Endothelial cell of umbilical vein (primary cell): ENCODE results near the gene CBX4. TPM values are rescaled to one million over a fixed set of nuclear protein-coding genes. Genes with fewer than 3 reads are reported as not detected.

Experiments used
- BruUV-seq: library from RNA; stranded (reverse); fragments of 400-500 nt; replicated peaks from 2 replicates; lab custom pipeline; 2021; lab: Mats Ljungman, UMichigan
- CTCF ChIA-PET: fragments of 300-600, 350-600 bp; sonication (Branson Sonifier 250); formaldehyde crosslinking; loops from one replicate; lab custom pipeline; 2021; ENCODE audit warnings: antibody characterized with exemption, inconsistent platforms; lab: Charles Lee
- POLR2A ChIA-PET: fragments of 300-600, 350-600 bp; sonication (Branson Sonifier 250); formaldehyde crosslinking; loops from one replicate; lab custom pipeline; 2021; ENCODE audit warnings: antibody characterized with exemption, inconsistent platforms; lab: Charles Lee
- DNase-seq: peaks from one replicate; pipeline ENCODE4 v3.0.0-alpha.2; 2011; ENCODE audit warnings: low read depth, low spot score
- FAIRE-seq: peaks from 2 replicates; lab custom pipeline; 2011; peaks lifted over from hg19 to GRCh38; lab: Jason Lieb, UNC
- H2AFZ ChIP-seq: 2 replicates; pipeline ENCODE4 v1.6.0; 2012; ENCODE audit warnings: low read depth, low read length, control low read depth, inconsistent platforms
- H3K27ac ChIP-seq: 2 replicates; pipeline ENCODE4 v1.5.1; 2011; ENCODE audit warnings: low read depth, mild to moderate bottlenecking, control low read depth, low read length, moderate library complexity; ENCODE audit not compliant: insufficient read depth
- H3K27me3 ChIP-seq, 2 experiments: 2 replicates each; pipeline versions ENCODE4 v1.6.0 to v1.6.1; 2011; ENCODE audit warnings: low read length in 2 of 2, mixed read lengths in 1 of 2; ENCODE audit not compliant: control insufficient read depth in 2 of 2, insufficient read depth in 2 of 2
- H3K36me3 ChIP-seq, 2 experiments: 2 replicates in 1 of 2; 3 replicates in 1 of 2; pipeline ENCODE4 v1.5.1; 2011; ENCODE audit warnings: low read length in 2 of 2, mild to moderate bottlenecking in 1 of 2, moderate library complexity in 1 of 2; ENCODE audit not compliant: control insufficient read depth in 2 of 2, insufficient read depth in 2 of 2; ENCODE audit errors: extremely low read depth in 1 of 2
- H3K4me1 ChIP-seq: 3 replicates; pipeline ENCODE4 v1.5.1; 2011; ENCODE audit warnings: mild to moderate bottlenecking, low read length; ENCODE audit not compliant: control insufficient read depth, insufficient read depth; ENCODE audit errors: extremely low read depth
- H3K4me2 ChIP-seq: 2 replicates; pipeline ENCODE4 v1.6.1; 2011; ENCODE audit warnings: low read length, control low read depth, mixed read lengths; ENCODE audit not compliant: insufficient read depth
- H3K4me3 ChIP-seq, 3 experiments: fragments of 200-600 bp in 1 of 3; sonication (generic), shearing (Covaris generic) in 1 of 3; replicated peaks in 1 of 3; 2 replicates each; pipeline ENCODE4 v1.5.1; 2011 to 2016; ENCODE audit warnings: control low read depth in 3 of 3, low read length in 3 of 3, mild to moderate bottlenecking in 2 of 3, inconsistent platforms in 1 of 3, low read depth in 1 of 3, moderate library complexity in 1 of 3; ENCODE audit not compliant: insufficient read depth in 1 of 3
- H3K79me2 ChIP-seq: 2 replicates; pipeline ENCODE4 v1.6.0; 2012; ENCODE audit warnings: low read length, inconsistent platforms; ENCODE audit not compliant: control insufficient read depth, insufficient read depth
- H3K9ac ChIP-seq: replicated peaks from 2 replicates; pipeline ENCODE3; 2011; ENCODE audit warnings: low read length, control low read depth; ENCODE audit not compliant: insufficient read depth; ENCODE audit errors: extremely low read depth
- H3K9me1 ChIP-seq: replicated peaks from 3 replicates; pipeline ENCODE4 v1.6.0; 2011; ENCODE audit warnings: mild to moderate bottlenecking, low read length; ENCODE audit not compliant: control insufficient read depth, insufficient read depth; ENCODE audit errors: extremely low read depth
- H3K9me3 ChIP-seq: replicated peaks from 2 replicates; pipeline ENCODE4 v1.5.1; 2012; ENCODE audit warnings: low read length, inconsistent platforms; ENCODE audit not compliant: control insufficient read depth, insufficient read depth
- H4K20me1 ChIP-seq: replicated peaks from 2 replicates; pipeline ENCODE3; 2011; ENCODE audit warnings: mild to moderate bottlenecking, low read length; ENCODE audit not compliant: control insufficient read depth, insufficient read depth; ENCODE audit errors: extremely low read depth
- CTCF ChIP-seq, 2 donors: IDR thresholded peaks; 1 replicate in 1 of 2; 2 replicates in 1 of 2; pipeline ENCODE4 v1.5.1; 2011; ENCODE audit warnings: low read length in 2 of 2, mild to moderate bottlenecking in 2 of 2, moderate library complexity in 2 of 2, control low read depth in 1 of 2, inconsistent platforms in 1 of 2, low read depth in 1 of 2; ENCODE audit not compliant: insufficient read depth in 1 of 2; ENCODE audit errors: extremely low read depth in 1 of 2
- GATA2 ChIP-seq: IDR thresholded peaks from 2 replicates; pipeline ENCODE4 v1.7.0; 2011; ENCODE audit warnings: low read depth, mild to moderate bottlenecking, moderate library complexity, mixed read lengths, low read length; ENCODE audit not compliant: insufficient read length, insufficient read depth
- MAX ChIP-seq: IDR thresholded peaks from 2 replicates; pipeline ENCODE4 v1.6.1; 2011; ENCODE audit not compliant: insufficient read depth, insufficient read length
- MYC ChIP-seq: IDR thresholded peaks from one replicate; pipeline ENCODE4 v1.6.1; 2011; ENCODE audit warnings: mild to moderate bottlenecking, low read depth, low read length
- POLR2A ChIP-seq: IDR thresholded peaks from 2 replicates; pipeline ENCODE4 v1.6.1; 2012; ENCODE audit warnings: low read depth, mild to moderate bottlenecking, control low read depth, low read length
- POLR2AphosphoS5 ChIP-seq: IDR thresholded peaks from 2 replicates; pipeline ENCODE4 v1.6.1; 2012; ENCODE audit warnings: low read depth, mild to moderate bottlenecking, control low read depth, low read length, moderate library complexity; ENCODE audit not compliant: insufficient read depth
- dilution Hi-C: fragments of 300-500 bp; cut with MboI; formaldehyde crosslinking; loops from one replicate; pipeline ENCODE4 v1.15.0; 2019; ENCODE audit warnings: low sequenced_read_pairs; ENCODE audit not compliant: extremely low pct_ligation_motif_present
- intact Hi-C: fragments of 100-400 bp; cut with micrococcal nuclease; formaldehyde crosslinking; loops from one replicate; pipeline ENCODE4 v1.10.0; 2022
- polyA plus RNA-seq, 4 experiments: library from polyadenylated mRNA; depleted of rRNA in 3 of 4; stranded (reverse) in 3 of 4; unstranded in 1 of 4; fragments of >200 nt; gene quantifications; 2 replicates each; pipeline versions ENCODE4 v1.2.1 to v1.2.3, GENCODE V29; 2011 to 2012; ENCODE audit warnings: missing spikeins in 1 of 4
- total RNA-seq: library from RNA; stranded (reverse); gene quantifications from 2 replicates; pipeline ENCODE4 v1.2.3, GENCODE V29; 2021

The CBX4 gene
- total and polyA plus RNA-seq, 2 donors (not counting 3 experiments of a cell fraction or from before 2014, with no cell fraction given) = 7.0 to 12.3 TPM

- Histone ChIP-seq H3K36me3 (no peaks in the 10 kb centered on the region), H3K9me3 (no peaks in the 10 kb centered on the region), H4K20me1 (no peaks in the 10 kb centered on the region), H3K9ac (no peak overlapping the region), H3K4me1 (no peaks in the 10 kb centered on the region), H3K9me1 (no peaks in the 10 kb centered on the region), H2AFZ (no peak overlapping the region), H3K27me3 (peaks cover 0 to 5% of the 10 kb centered on the region in 2 experiments), H3K4me3 (no peak overlapping the region), H3K27ac (no peak overlapping the region), H3K4me2 (no peak overlapping the region), H3K79me2 (no peaks in the 10 kb centered on the region)
- ChIA-PET POLR2A (no interaction called here), CTCF (interaction anchor here (1.1 to 1.4 kb wide), 4 partner anchors 8 to 20 kb away, joined by 3 to 9 read pairs (median 4); no protein-coding TSS in a partner anchor)
- FAIRE-seq = no peak
- intact Hi-C loops = no loop called here
- DNase-seq = no peak
- BruUV-seq = no TSS peak
- TF ChIP-seq POLR2A = no peak
- TF ChIP-seq MAX = no peak
- TF ChIP-seq CTCF (IDR thresholded peaks at IDR 0.05; ENCODE audit: extremely low read depth in 1 of 2, insufficient read depth in 1 of 2, low read depth in 1 of 2, low read length in 2 of 2) = no peak
- no peak for TF ChIP-seq GATA2
- TF ChIP-seq POLR2AphosphoS5 = no peak
- TF ChIP-seq MYC = no peak
- dilution Hi-C loops = no loop called here
These were observed 25.5 kb upstream of the CBX4 start for GRCh38 chr17:79864617-79865250.
